ENCODE data around the gene LY86.

- TF ChIP-seq CTCF (IDR thresholded peaks at IDR 0.05) (no peak), ZBTB33 (IDR thresholded peaks at IDR 0.05; ENCODE audit: borderline replicate concordance, low read depth) (no peak), POLR2AphosphoS5 (IDR thresholded peaks at IDR 0.05; ENCODE audit: low read depth, low read length) (no peak)
Observed at GRCh38 chr6:6616656-6617055, 28.1 kb downstream of the LY86 start.
